ENCODE measurements around the gene WDR83.
A peak's percentile ranks its signal among the peaks of the same experiment; 100 is the strongest.

The WDR83 gene

DNA sequence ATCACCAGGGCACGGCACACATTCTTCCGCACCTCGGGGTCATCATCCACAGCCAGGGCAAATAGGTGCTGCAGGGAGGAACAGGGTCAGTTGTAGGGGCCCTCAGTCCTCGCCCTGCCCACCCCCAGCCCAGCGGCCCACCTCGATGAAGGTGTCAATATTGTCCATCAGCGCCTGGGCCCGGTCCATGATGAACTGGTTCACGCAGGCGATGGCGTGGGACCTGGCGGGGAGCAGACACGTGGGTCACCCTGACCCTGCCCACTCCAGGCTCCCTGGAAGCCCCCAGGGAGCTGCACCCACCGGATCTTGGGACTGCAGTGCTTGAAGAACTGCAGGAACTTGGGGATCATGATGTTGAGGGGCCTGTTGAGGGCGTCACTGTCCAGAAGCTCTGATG lies 48.5 kb downstream of the WDR83 start:
- no peak for DNase-seq (ENCODE audit: low read depth)

DNA sequence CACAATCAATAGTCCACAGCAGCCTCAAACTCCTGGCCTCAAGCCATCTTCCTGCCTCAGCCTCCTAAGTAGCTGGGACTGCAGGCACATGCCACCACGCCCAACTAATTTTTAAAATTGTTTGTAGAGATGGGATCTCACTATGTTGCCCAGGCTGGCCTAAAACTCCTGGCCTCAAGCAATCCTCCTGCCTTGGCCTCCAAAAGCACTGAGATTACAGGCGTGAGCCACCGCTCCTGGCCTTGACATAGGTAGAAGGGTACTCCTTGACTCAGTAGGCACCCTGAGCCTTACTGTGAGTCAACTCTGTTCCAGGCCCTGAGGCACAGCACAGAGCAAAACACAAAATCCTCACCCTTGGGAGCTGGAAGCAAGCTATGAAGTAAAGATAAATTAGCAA lies 49.3 kb downstream of the WDR83 start:
- no peak for DNase-seq (ENCODE audit: low read depth)

DNA sequence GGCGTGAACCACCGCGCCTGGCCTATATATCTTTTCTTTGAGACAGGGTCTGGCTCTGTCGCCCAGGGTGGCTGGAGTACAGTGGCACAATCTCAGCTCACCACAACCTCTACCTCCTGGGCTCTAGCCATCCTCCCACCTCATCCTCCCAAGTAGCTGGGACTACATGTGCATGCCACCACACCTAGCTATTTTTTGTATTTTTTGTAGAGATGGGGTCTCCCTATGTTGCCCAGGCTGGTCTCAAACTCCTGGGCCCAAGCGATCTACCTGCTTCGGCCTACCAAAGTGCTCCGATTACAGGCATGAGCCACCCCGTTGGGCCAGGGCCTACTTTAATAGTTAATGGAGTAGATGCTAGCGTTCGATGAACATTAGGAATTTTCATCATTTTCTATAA lies 53.7 kb downstream of the WDR83 start:
- no peak for DNase-seq (ENCODE audit: low read depth)

DNA sequence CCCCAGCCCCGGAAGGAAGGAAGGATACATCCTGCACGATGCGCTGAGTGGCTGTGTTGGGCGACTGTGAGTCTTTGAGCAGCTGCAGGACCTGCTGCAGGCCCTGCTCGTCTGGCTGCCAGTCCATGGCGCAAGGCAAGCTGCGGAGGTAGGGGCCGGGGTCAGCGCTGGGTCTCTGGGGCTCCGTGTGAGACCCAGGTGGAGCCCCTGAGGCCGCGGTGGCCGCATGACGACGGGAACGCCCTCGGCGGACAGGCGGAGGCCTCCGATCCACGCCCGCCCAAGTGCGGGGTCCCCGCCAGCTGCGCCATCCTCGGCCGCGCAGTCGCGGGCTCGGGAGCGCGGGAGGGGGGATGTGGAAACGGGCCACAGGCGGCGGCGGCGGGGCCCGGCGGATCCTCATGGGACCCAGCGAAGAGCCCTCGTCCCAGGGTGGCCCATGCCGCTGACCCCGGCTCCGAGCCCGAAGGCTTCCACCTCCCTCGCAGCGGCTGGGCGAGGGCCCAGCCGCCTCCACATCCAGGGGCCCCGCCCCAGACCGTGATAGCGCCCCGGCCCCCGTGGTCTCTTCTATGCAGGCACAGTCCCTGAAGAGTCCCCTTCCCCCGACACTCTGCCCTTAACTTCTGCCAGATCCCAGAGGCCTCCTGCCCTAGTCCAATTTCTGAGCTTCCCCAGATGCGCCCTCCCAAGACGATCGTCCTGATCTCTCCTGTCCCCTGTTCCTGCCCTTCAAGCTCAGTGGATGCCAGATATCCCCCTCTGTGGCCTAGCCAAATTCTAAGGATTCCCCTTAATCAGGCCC lies 54.4 kb downstream of the WDR83 start:
- no peak for DNase-seq (ENCODE audit: low read depth)

DNA sequence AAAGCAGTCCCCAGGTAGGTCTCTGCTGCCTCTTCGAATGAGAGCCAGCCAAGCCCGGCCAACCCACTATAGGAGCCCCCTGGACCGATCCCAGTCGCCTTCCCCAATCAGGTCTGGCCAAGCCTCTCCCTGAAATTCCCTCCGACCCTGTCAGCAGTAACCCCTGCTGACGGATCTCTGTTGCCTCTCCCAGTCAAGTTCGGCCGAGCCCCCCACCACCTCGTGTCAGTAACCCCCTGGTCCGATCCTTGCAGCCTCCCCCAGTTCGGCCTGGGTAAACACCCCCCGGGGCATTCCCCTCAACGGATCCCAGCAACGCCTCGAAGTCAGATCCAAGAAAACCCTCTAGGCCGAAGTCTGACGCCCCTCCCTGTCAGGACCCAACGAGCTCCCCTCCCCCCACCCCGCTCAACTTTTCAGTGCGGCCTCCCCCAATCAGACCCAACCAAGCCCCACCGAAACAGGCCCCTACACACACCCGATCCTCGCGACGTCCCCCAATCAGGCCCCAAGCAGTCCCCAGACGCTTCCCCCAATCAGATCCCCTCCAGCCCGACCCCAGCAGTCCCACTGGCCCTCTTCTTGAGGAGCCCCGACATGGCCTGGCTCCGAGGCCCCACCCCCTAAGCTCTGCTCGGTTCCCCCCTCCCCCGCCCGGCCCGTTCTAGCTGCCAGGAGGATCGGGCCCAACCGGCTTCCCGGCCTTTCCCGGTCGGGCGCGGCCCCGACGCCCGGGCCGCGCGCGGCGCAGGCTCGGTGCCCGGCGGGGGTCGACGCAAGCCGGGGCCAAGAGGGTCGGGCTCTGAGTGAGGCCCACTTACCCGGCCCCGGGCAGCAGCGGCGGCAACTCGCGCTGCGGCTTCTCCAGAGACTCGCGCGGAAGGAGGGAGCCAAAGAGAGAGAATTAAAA lies 55.3 kb downstream of the WDR83 start:
- DNase-seq (ENCODE audit: low read depth) = peak; percentile 74

DNA sequence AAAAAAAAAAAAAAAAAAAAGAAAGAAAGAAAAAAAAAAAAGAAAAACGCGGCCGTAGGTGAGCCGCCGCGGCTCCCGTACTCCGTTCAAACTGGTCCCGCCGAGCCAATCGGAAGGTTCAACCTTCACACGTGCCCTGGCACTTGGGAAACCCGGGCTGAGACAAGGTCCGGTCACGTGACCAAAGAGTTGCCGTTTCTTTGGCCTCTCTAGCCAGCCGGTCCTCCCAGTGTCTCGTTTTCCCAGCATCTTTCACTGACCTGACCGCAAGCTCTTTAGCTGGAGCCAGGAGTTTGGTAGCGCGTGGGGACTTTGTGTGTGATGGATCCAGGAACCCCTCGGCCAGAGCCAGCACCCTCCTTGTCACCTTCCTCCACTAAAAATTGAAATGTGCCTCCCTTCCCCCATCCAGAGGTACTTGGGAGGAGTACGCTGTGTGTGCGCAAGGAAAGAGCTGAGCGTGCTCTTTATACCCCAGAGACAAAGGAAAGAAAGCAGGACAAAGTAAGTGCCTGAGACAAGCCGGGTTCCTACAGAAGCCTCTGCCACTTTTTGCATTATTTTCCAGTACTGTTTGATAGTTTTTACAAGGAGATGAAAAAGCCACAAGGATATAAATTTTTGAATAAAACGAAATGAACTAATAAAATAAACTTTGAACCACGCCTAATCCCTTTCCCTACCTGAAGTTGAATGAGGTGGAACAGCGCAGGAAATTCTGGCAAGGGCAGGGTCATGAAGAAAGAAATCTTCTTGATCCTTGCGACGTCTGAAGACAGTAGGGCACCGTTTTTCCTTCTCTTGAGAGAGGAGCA lies 56.2 kb downstream of the WDR83 start:
- DNase-seq (ENCODE audit: low read depth) = peak; percentile 99

DNA sequence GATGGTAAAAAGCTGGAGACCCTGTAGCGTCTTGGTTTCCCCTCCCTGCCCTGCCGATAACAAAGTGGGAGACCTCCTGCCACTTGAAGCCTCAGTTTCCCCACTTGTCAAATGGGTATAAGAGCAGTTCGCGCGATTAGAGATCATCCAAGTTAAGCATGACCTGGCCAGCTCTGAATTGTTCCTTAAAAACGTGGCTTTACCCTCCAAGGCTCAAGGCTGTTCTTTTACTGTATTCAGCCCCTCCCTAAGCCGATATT lies 56.7 kb downstream of the WDR83 start:
- no peak for DNase-seq (ENCODE audit: low read depth)

DNA sequence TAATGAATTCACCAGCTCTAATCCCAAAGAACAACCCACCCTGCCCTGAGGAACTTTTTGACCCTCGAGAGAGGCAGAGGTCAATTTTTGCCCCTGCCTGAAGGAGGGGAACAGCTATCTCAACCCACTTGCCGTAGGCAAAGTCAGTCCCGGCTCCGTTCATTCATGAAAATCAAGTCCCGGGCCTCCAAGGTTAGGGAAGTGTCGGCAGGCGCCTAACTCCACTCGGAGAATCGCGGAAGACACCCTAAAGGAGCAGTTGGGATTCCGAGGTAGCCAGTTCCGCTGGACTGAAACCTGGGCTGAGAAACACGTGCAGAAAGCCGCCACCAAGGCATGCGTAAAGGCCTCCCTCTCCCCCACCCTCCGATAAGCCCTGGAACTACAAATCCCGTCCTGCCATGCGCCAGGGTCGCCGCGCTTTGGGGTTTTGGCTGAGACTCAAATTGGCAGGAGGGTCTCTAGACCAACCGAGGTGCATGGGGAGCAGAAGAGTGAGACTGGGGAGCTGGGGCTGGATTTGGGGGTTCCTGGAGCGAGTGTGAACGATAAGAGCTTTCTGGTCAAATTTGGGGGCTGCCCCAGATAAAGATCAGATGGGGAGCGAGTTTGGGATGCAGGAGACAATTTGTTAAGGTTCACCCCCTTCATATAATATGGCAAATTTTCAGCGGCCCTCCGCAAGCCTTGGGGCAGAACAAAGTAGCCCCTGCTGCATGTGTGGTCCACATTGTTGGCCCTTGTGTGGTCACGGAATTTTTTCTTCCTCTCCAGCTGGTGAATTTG lies 57.2 kb downstream of the WDR83 start, which contains the start of gene TNPO2:
Gene TNPO2 (minus strand): TSS at position 292 of the 786 bp plus-strand sequence. CDS start 2,955 bp downstream, outside the sequence.
- peak; percentile 42 for DNase-seq (ENCODE audit: low read depth)

Measured in fibroblast of gingiva (primary cell).